HepG2 (cell line): ENCODE results near the gene COL18A1. TPM values are rescaled to one million over a fixed set of nuclear protein-coding genes. Genes with fewer than 3 reads are reported as not detected.
A peak's percentile ranks its signal among the peaks of the same experiment; 100 is the strongest.

Experiments
- AGO2 ChIP-seq: fragments of 200-400 bp; formaldehyde crosslinking; optimal IDR thresholded peaks from 2 replicates; pipeline ENCODE3; 2017; ENCODE audit warnings: mild to moderate bottlenecking, low read depth, low read length, moderate library complexity
- EED ChIP-seq: sonication (generic); formaldehyde crosslinking; IDR thresholded peaks from 2 replicates; pipeline ENCODE4 v1.5.0; 2020; ENCODE audit warnings: mild to moderate bottlenecking, missing genetic modification reagents
- FOXJ3 ChIP-seq: sonication (generic); formaldehyde crosslinking; IDR thresholded peaks from 2 replicates; pipeline ENCODE4 v1.4.0; 2020; ENCODE audit warnings: missing genetic modification reagents, mild to moderate bottlenecking, borderline replicate concordance
- KLF16 ChIP-seq, 2 experiments: sonication (generic) in 1 of 2; formaldehyde crosslinking in 1 of 2; IDR thresholded peaks; 2 replicates each; pipeline versions ENCODE4 v1.6.1 to v1.8.0; 2016 to 2023; ENCODE audit warnings: missing genetic modification reagents in 2 of 2, missing compliant biosample characterization in 1 of 2
- NONO ChIP-seq, 2 experiments: fragments of 450-650 bp in 1 of 2; sonication (generic) in 1 of 2; formaldehyde crosslinking in 1 of 2; IDR thresholded peaks in 1 of 2; conservative IDR thresholded peaks in 1 of 2; 2 replicates each; pipeline versions ENCODE4 v1.6.1 to v1.8.0; 2017 to 2022; ENCODE audit warnings: mild to moderate bottlenecking in 1 of 2, missing genetic modification reagents in 1 of 2, moderate library complexity in 1 of 2
- NR2F1 ChIP-seq, 2 experiments: fragments of 450-650 bp in 1 of 2; formaldehyde crosslinking in 1 of 2; IDR thresholded peaks; 2 replicates each; pipeline versions ENCODE4 v1.5.0 to v1.6.1; 2016 to 2020; ENCODE audit warnings: mild to moderate bottlenecking in 1 of 2, missing compliant biosample characterization in 1 of 2, missing genetic modification reagents in 1 of 2, moderate library complexity in 1 of 2
- NR2F6 ChIP-seq, 2 experiments: IDR thresholded peaks; 2 replicates each; pipeline ENCODE4 v1.6.1; 2016; ENCODE audit warnings: antibody characterized with exemption in 1 of 2, mild to moderate bottlenecking in 1 of 2
- POLR2AphosphoS5 ChIP-seq: IDR thresholded peaks from 2 replicates; pipeline ENCODE4 v1.6.1; 2012; ENCODE audit warnings: low read depth, low read length
- SOX13 ChIP-seq, 3 experiments: fragments of 450-650 bp in 1 of 3; sonication (generic) in 1 of 3; formaldehyde crosslinking in 1 of 3; IDR thresholded peaks in 2 of 3; conservative IDR thresholded peaks in 1 of 3; 2 replicates each; pipeline versions ENCODE4 v1.5.0 to v1.6.1; 2016 to 2020; ENCODE audit warnings: antibody characterized with exemption in 1 of 3, mild to moderate bottlenecking in 1 of 3, missing compliant biosample characterization in 1 of 3, missing genetic modification reagents in 1 of 3, moderate library complexity in 1 of 3
- SSRP1 ChIP-seq: IDR thresholded peaks from 2 replicates; pipeline ENCODE4 v1.6.1; 2016; ENCODE audit warnings: control low read depth
- UBTF ChIP-seq: sonication (generic); formaldehyde crosslinking; IDR thresholded peaks from 2 replicates; pipeline ENCODE4 v1.4.0; 2020; ENCODE audit warnings: mild to moderate bottlenecking, missing genetic modification reagents
- USF2 ChIP-seq, 2 experiments: sonication (generic) in 1 of 2; formaldehyde crosslinking in 1 of 2; IDR thresholded peaks; 2 replicates each; pipeline versions ENCODE4 v1.5.1 to v1.6.1; 2011 to 2020; ENCODE audit warnings: borderline replicate concordance in 1 of 2, low read depth in 1 of 2, low read length in 1 of 2, mild to moderate bottlenecking in 1 of 2, missing genetic modification reagents in 1 of 2, moderate library complexity in 1 of 2
- WIZ ChIP-seq: sonication (generic); formaldehyde crosslinking; IDR thresholded peaks from 2 replicates; pipeline ENCODE4 v1.5.1; 2020; ENCODE audit warnings: mild to moderate bottlenecking, missing genetic modification reagents
- ZFP36L1 ChIP-seq: sonication (generic); formaldehyde crosslinking; IDR thresholded peaks from 2 replicates; pipeline ENCODE4 v1.8.0; 2022; ENCODE audit warnings: mild to moderate bottlenecking, missing genetic modification reagents, moderate library complexity
- ZFY ChIP-seq: sonication (generic); formaldehyde crosslinking; IDR thresholded peaks from 2 replicates; pipeline ENCODE4 v1.4.0; 2020; ENCODE audit warnings: missing genetic modification reagents
- ZMYM2 ChIP-seq: sonication (generic); formaldehyde crosslinking; IDR thresholded peaks from 2 replicates; pipeline ENCODE4 v1.8.0; 2022; ENCODE audit warnings: mild to moderate bottlenecking, missing genetic modification reagents
- ZNF331 ChIP-seq: sonication (generic); formaldehyde crosslinking; IDR thresholded peaks from 2 replicates; pipeline ENCODE4 v1.4.0; 2020; ENCODE audit warnings: missing genetic modification reagents
- ZNF382 ChIP-seq: sonication (generic); formaldehyde crosslinking; IDR thresholded peaks from 2 replicates; pipeline ENCODE4 v1.5.0; 2020; ENCODE audit warnings: missing genetic modification reagents, mild to moderate bottlenecking, borderline replicate concordance
- ZNF383 ChIP-seq: sonication (generic); formaldehyde crosslinking; IDR thresholded peaks from 2 replicates; pipeline ENCODE4 v1.4.0; 2020; ENCODE audit warnings: missing genetic modification reagents, mild to moderate bottlenecking, borderline replicate concordance
- ZNF549 ChIP-seq: sonication (generic); formaldehyde crosslinking; IDR thresholded peaks from 2 replicates; pipeline ENCODE4 v1.5.0; 2020; ENCODE audit warnings: missing genetic modification reagents
- ZNF557 ChIP-seq: sonication (generic); formaldehyde crosslinking; IDR thresholded peaks from 2 replicates; pipeline ENCODE4 v1.4.0; 2020; ENCODE audit warnings: missing genetic modification reagents
- ZNF563 ChIP-seq: sonication (generic); formaldehyde crosslinking; IDR thresholded peaks from 2 replicates; pipeline ENCODE4 v1.8.0; 2022; ENCODE audit warnings: mild to moderate bottlenecking, moderate library complexity, missing genetic modification reagents
- polyA plus RNA-seq, 8 experiments: library from polyadenylated mRNA; depleted of rRNA in 3 of 8; stranded (reverse) in 7 of 8; unstranded in 1 of 8; fragments of >200 nt; fragmentation: Illumina TruSeq in 4 of 8; extraction: Trizol in 4 of 8; gene quantifications; 2 replicates each; pipeline versions ENCODE4 v1.2.1 to v1.2.3, GENCODE V29; 2011 to 2016; ENCODE audit warnings: low read depth in 4 of 8, missing spikeins in 1 of 8, mixed read lengths in 1 of 8; ENCODE audit not compliant: insufficient read depth in 1 of 8
- total RNA-seq, 5 experiments: library from RNA; depleted of rRNA; stranded (reverse); fragments of >200 nt; fragmentation: Illumina TruSeq; extraction: Trizol; gene quantifications; 2 replicates each; pipeline ENCODE4 v1.2.3, GENCODE V29; 2016; ENCODE audit warnings: low read depth in 1 of 5

The COL18A1 gene
- total and polyA plus RNA-seq, 2 of the 13 experiments (the other 11 are each of a cell fraction or from before 2014, with no cell fraction given) = 79.0 to 102 TPM

GRCh38 chr21:45525153-45525909, 120.4 kb downstream of the COL18A1 start (continued):
- no peak for TF ChIP-seq ZNF383 (CRISPR knock-in tag)
- TF ChIP-seq ZNF331 (CRISPR knock-in tag) = peak; percentile 68; the same call in 1 of the 2 replicates
- TF ChIP-seq NONO (IDR thresholded peaks at IDR 0.05) = no peak
- TF ChIP-seq NONO (CRISPR knock-in tag; conservative IDR thresholded peaks at IDR 0.05) = peak; percentile 75
- no peak for TF ChIP-seq WIZ
- peak; percentile 47; the same call in 1 of the 2 replicates for TF ChIP-seq FOXJ3 (CRISPR knock-in tag)
- TF ChIP-seq ZFY (CRISPR knock-in tag) = peak; percentile 91
- TF ChIP-seq EED (CRISPR knock-in tag) = 0 out of 2 replicates have a peak, but pooled peaks have one; percentile 46
- TF ChIP-seq ZFP36L1 (CRISPR knock-in tag) = no peak
- peak; percentile 93 for TF ChIP-seq USF2 (IDR thresholded peaks at IDR 0.05; ENCODE audit: low read depth, low read length)
- peak; percentile 94; the same call in 1 of the 2 replicates for TF ChIP-seq USF2 (CRISPR knock-in tag; IDR thresholded peaks at IDR 0.05; ENCODE audit: borderline replicate concordance)
- peak; percentile 88 for TF ChIP-seq AGO2
- TF ChIP-seq ZNF549 (CRISPR knock-in tag) = no peak
- TF ChIP-seq SSRP1 (CRISPR knock-in tag) = no peak
- no peak for TF ChIP-seq SOX13 (IDR thresholded peaks at IDR 0.05)
- TF ChIP-seq SOX13 (CRISPR knock-in tag; conservative IDR thresholded peaks at IDR 0.05 in 1 of 2, IDR thresholded peaks at IDR 0.05 in 1 of 2) = peak in 1 of 2 experiments; percentile 65; a peak in 1 of 4 replicates
- TF ChIP-seq UBTF (CRISPR knock-in tag) = peak; percentile 65; the same call in 1 of the 2 replicates
- TF ChIP-seq ZMYM2 (CRISPR knock-in tag) = 0 out of 2 replicates have a peak, but pooled peaks have one; percentile 46
- TF ChIP-seq ZNF557 (CRISPR knock-in tag) = no peak
- peak; percentile 89 for TF ChIP-seq NR2F1 (CRISPR knock-in tag; IDR thresholded peaks at IDR 0.05)
- TF ChIP-seq ZNF563 = peak; percentile 65; the same call in 1 of the 2 replicates
- TF ChIP-seq NR2F6 (IDR thresholded peaks at IDR 0.05) = peak; percentile 82
- TF ChIP-seq NR2F6 (CRISPR knock-in tag; IDR thresholded peaks at IDR 0.05) = peak; percentile 96
- no peak for TF ChIP-seq ZNF382 (CRISPR knock-in tag)
- TF ChIP-seq KLF16 (CRISPR knock-in tag; IDR thresholded peaks at IDR 0.05) = peak in 1 of 2 experiments; percentile 64; a peak in 2 of 4 replicates
- TF ChIP-seq POLR2AphosphoS5 = peak; percentile 70
